ENCODE measurements around the gene MYDGF.

GRCh38 chr19:4701557-4701956, 31.4 kb upstream of the MYDGF start:
- TF ChIP-seq CTCF (conservative IDR thresholded peaks at IDR 0.05; ENCODE audit: low read depth, low read length) (no peak), EZH2 (IDR thresholded peaks at IDR 0.05; ENCODE audit: borderline replicate concordance, low read depth, low read length, poor library complexity, severe bottlenecking) (no peak)
